NCI-H1694 treated with DMSO at 0.1 percent for 48 hours (cell line): ENCODE results near the gene TSPAN18.

Source experiments
- DNase-seq: peaks from one replicate; lab custom pipeline; 2025; lab: John Stamatoyannopoulos, UW

TSPAN18 gene

GRCh38 chr11:44959064-44959463, 232.3 kb downstream of the TSPAN18 start:
- DNase-seq = no peak

DNA sequence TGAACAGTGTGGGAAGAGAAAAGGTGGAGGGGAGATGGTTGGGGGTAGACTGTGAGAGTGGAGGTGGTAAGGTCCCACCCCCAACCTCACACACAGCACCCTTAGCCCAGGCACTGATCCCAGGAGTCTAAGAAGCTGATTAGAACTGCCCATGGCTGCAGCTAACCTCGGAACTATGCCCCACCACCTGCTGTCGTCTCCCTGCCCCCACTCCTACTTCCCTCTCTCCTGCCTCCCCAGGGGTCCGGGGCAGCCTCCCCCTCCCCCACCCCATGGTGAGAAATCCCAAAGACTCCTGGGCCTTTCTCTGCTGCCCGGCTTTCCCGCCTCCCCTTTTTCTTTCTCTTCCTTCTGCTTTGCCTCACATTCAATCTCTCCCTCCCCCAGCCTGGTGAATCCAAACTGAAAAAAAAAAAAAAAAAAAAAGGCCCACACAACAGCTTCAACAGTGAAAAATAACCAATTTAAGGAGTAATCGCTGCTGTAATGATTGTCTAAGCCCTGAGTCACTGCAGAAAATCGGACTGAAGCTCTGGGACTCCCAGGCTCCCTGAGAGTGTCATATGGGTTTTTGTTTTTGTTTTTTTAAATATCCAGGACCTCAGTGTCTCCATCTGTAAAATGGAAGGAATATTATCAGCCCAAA, 233.6 kb downstream of the TSPAN18 start:
- no peak for DNase-seq

DNA sequence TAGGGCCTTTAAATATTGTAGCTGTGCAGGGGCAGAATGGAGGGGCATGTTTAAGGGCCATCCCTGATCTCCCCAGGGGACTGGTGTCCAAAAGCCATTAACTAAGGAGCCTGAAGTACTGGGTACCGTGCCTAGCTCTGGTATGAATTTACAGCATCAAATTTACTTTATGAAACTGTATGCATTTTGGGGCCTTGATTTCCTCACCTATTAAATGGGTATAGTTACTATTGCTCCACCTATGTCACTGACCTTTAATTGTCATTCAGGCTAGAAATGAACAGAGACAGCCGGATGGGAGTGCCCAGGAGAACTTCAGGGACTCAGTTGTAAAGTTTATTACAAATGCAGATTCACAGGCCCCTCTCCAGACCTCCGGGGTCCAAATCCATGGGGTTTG, 235.7 kb downstream of the TSPAN18 start:
- DNase-seq = no peak

- DNase-seq = no peak
Measured at GRCh38 chr11:44963136-44963535, 236.4 kb downstream of the TSPAN18 start.

DNA sequence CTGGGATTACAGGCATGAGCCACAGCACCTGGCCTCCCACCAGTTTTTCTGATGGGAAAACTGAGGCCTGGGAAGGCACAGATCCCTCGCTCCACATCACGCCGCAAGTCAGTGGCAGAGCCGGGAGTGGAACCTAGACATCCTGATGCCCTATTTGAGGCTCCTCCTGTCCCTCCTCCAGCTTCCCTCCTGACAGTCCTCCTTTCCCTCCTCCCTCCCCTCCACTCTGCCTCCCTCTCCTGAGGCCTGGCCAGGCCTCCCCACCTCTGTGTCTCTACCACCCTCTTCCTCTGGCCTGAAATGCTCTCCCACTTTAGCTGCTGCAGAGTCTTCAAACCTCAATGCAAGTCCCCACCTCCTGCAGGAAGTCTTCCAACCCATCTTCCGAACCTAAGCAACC, 237.2 kb downstream of the TSPAN18 start:
- DNase-seq = no peak

GRCh38 chr11:44964526-44965209, 237.9 kb downstream of the TSPAN18 start:
- DNase-seq = no peak

DNA sequence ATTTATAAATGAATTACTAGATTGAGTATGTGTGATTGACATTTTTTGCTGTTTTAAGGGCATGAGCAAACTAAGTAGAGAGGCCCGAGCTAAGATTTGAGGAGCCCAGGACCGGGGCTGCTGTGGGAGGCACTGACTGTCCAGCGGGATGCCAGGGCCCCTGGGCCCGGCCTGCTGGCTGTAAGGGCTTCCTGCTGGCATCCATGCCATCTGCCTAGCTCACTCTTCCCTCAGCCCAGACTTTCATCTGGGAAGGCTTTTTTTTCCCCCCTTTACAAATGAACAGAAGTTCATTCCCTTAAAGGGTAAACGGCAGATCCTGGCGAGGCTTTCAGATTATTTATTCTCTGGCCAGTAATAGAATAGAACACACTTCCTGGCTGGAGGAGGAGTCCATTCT, 239.9 kb downstream of the TSPAN18 start:
- no peak for DNase-seq

- DNase-seq = no peak
Measured at GRCh38 chr11:44967930-44968496, 241.3 kb downstream of the TSPAN18 start.

- peak; percentile 46 for DNase-seq
Measured at GRCh38 chr11:44968510-44968909, 241.7 kb downstream of the TSPAN18 start.

DNA sequence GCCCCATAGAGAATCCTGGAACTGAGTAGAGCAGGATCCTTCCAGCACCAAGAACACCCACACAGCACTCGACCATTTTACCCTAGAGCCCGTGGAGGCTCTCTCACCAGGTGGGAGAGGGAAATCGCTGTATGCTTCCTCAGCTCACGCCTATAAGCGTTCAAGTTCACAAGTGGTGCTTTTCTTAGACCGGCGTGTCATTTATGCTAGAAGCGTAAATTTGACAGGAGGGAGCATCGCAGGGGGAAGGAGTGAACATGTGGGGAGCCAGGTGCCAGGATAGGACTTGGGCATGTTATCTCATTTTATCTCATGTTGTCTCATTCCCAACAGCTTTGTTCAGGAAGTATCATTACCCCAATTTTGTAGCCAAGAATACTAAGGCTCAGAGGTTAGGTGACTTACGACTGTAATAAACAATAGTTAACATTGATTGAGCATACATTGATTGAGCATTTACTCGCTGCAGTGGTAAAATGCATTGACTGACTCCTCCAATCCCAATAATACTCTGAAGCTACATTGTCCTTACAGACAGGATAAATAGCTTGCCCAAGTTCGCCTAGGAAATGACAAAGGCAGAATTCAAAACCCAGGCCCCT, 243.0 kb downstream of the TSPAN18 start:
- no peak for DNase-seq

DNA sequence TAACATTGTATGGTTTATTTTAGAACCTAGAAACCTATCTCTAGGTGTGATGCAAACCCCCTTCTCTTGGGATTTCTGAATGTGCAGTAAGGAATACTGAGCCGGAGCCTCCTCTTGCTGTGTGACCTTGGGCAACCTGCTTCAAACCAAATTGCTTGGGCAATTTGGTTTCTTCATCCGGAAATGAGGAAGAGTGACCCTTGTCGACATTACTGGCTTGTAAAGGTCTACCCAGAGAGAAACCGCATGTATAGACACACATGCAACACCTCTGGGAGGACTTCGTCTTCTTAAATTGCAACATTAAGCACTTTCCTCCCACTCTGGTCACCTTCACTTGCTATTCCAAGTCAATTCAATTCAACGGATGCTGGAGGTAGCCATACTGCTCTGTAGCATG, 243.5 kb downstream of the TSPAN18 start:
- no peak for DNase-seq

GRCh38 chr11:44971185-44971584, 244.4 kb downstream of the TSPAN18 start:
- no peak for DNase-seq

DNA sequence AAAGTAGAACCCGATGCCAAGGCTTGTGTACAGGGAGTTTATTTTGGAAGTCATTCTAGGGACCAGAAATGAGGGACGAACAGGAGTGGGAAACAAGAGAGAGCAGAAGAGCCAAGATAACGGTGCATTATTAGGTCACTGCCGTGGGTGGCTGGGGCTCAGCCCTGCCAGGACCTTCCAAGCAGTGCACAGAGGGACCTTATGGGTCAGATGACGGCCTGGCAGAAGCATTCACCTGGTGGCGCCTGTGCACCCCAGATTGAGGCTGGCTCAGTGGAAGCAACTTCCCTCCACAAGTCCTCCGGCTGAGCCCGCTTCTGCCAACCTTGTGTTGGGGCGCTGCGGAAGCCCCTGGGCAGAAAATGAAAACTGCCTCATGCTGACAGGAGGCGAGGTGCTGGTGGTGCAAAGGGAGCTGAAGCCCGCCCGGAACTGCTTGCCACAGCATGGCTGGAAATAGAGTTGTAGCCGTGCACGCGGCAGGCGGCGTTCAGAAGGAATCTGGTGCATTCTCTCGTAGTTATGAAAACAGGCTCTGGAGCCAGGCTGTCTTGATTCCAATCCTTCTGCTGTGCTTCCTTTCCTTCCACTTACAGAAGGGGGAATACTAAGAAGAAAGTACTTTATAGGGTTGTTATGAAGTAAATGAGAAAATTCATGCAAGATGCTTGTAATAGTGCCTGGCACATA, 246.1 kb downstream of the TSPAN18 start:
- DNase-seq = no peak

- DNase-seq = no peak
Measured at GRCh38 chr11:44973632-44974401, 247.1 kb downstream of the TSPAN18 start.

DNA sequence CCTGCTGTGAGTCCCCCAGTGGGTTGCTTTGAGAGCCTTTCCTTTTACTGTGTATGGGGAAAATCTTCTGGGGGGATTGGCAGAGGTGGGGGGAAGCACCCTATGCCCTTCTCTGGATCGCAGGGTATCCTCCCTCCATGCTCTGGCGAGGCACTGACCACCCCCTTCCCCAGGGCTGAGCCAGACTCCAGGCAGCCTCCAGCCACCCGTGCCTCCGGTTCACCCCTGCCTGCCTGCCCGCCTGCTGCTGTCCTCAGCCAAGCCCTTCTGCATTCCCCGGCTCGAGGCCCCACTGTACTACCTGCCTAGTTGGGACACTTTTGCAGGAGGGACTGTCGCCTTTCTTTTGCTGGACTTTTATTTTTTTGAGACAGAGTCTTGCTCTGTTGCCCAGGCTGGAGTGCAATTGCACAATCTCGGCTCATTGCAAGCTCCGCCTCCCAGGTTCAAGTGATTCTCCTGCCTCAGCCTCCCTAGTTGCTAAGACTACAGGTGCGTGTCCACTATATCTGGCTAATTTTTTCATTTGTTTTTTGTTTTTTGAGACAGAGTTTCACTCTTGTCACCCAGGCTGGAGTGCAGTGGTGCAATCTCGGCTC, 247.7 kb downstream of the TSPAN18 start:
- DNase-seq = no peak

- no peak for DNase-seq
Measured at GRCh38 chr11:44976576-44976975, 249.8 kb downstream of the TSPAN18 start.

DNA sequence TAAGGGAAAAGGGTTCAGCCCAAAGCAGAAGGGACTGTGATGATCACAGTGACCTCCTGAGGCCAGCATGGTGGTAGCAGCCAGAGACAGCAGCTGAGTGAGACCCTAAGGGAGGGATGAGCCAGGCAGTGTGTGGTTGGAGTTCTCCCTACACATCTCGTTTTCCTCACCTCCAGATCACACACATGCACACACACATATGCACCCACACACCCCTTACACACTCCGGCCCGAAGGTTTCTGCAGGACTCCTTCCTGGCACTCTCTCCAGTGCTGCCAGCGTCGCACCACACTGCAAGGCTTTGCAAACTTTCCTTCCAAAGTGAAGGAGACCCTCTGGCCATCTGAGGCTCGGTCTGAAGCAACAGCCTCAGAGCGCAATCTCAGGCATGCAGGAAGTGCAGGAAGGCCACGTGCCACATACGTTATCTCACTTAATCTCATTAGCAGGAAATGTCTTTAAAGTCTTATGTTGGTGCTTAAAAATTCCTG, 250.8 kb downstream of the TSPAN18 start:
- peak; percentile 73 for DNase-seq

- DNase-seq = no peak
Measured at GRCh38 chr11:44978274-44978960, 251.7 kb downstream of the TSPAN18 start.

- DNase-seq = no peak
Measured at GRCh38 chr11:44978961-44979331, 252.2 kb downstream of the TSPAN18 start.

DNA sequence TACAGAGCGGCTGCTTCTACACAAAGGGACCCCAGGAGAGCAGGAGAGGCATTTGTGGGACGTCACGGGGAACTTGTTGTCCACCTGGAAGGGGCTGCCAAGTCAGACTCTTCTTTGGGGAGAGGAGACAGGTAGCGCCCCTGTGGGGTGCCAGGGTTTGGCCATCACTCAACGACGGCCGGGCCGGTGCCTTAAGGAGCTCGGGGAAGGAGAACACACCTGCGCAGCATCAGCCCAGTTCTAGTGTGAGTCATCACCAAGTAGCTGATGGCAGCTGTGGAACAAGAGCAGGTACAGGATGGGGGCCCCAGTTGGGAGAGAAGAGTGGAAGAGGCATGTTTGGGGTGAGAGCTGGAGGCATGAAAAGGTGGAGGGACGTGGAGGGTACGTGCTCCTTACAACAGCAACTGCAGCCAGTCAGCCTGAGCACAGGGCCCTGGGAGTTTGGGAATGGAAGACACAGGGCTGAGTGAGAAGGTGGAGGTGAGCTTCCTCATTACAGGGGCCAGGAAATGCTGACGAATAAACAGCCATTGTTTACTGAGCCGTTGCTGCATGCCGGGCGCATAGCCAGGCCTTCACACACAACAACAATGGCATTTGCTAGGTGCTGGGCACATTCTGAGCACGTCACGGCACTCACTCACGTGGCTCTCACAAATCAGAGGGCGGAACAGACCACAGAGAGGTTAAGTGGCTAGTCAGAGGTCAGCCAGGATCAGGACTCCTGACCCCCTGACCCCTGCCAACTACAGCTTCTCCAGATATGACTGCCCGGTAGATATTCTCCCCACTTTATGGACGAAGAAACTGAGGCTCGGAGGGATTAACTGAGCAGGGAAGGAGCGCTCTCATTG, 253.0 kb downstream of the TSPAN18 start:
- peak; percentile 40 for DNase-seq
